CD14-positive monocyte (primary cell): ENCODE data around the gene ZNF195. TPM values are rescaled to one million over a fixed set of nuclear protein-coding genes. Genes with fewer than 3 reads are reported as not detected.
"Not testable (repeated sequence)": the region's sequence is repeated elsewhere in the genome, so short reads cannot be mapped to it uniquely, and the experiment has no call there.

Experiments used
- DNase-seq, 3 donors: peaks; one replicate each; pipeline ENCODE4 v3.0.0-alpha.2; 2011 to 2022
- H2AFZ ChIP-seq: 2 replicates; pipeline ENCODE4 v1.6.0; 2012; ENCODE audit warnings: mild to moderate bottlenecking, low read depth, low read length, inconsistent platforms; ENCODE audit not compliant: insufficient read depth, poor library complexity, severe bottlenecking
- H3K27ac ChIP-seq, 2 donors: 1 replicate in 1 of 2; 2 replicates in 1 of 2; pipeline ENCODE4 v1.5.1; 2012 to 2013; ENCODE audit warnings: low read length in 2 of 2, control low read depth in 1 of 2, inconsistent platforms in 1 of 2, low read depth in 1 of 2, mild to moderate bottlenecking in 1 of 2
- H3K27me3 ChIP-seq, 2 donors: one replicate each; pipeline versions ENCODE4 v1.6.0 to v1.6.1; 2011 to 2013; ENCODE audit warnings: low read length in 2 of 2; ENCODE audit not compliant: control insufficient read depth in 2 of 2, insufficient read depth in 2 of 2
- H3K36me3 ChIP-seq, 2 donors: replicated peaks in 1 of 2; 1 replicate in 1 of 2; 2 replicates in 1 of 2; pipeline versions ENCODE4 v1.5.1 to v1.6.1; 2012 to 2013; ENCODE audit warnings: low read length in 2 of 2, control low read depth in 1 of 2, inconsistent platforms in 1 of 2, mild to moderate bottlenecking in 1 of 2; ENCODE audit not compliant: insufficient read depth in 2 of 2, control insufficient read depth in 1 of 2
- H3K4me1 ChIP-seq, 2 donors: 1 replicate in 1 of 2; 2 replicates in 1 of 2; pipeline versions ENCODE4 v1.5.1 to v1.6.1; 2012 to 2013; ENCODE audit warnings: low read length in 2 of 2, control low read depth in 1 of 2, inconsistent platforms in 1 of 2, mild to moderate bottlenecking in 1 of 2, moderate library complexity in 1 of 2; ENCODE audit not compliant: insufficient read depth in 2 of 2, control insufficient read depth in 1 of 2
- H3K4me2 ChIP-seq: replicated peaks from 2 replicates; pipeline ENCODE3; 2012; ENCODE audit warnings: low read length, moderate library complexity, mild to moderate bottlenecking; ENCODE audit not compliant: poor library complexity, severe bottlenecking; ENCODE audit errors: extremely low read depth
- H3K4me3 ChIP-seq, 3 experiments: fragments of 200-600 bp in 1 of 3; sonication (generic) in 1 of 3; replicated peaks in 1 of 3; 1 replicate in 2 of 3; 2 replicates in 1 of 3; pipeline ENCODE4 v1.5.1; 2011 to 2013; ENCODE audit warnings: low read length in 3 of 3, mild to moderate bottlenecking in 3 of 3, control low read depth in 2 of 3, low read depth in 2 of 3, inconsistent platforms in 1 of 3, moderate library complexity in 1 of 3
- H3K79me2 ChIP-seq: 2 replicates; pipeline ENCODE4 v1.6.0; 2012; ENCODE audit warnings: mild to moderate bottlenecking, control low read depth, inconsistent platforms, low read length, moderate library complexity; ENCODE audit not compliant: insufficient read depth
- H3K9ac ChIP-seq: 2 replicates; pipeline ENCODE4 v1.6.0; 2017; ENCODE audit warnings: low read length, mild to moderate bottlenecking; ENCODE audit not compliant: insufficient read depth, poor library complexity, severe bottlenecking
- H3K9me3 ChIP-seq, 2 donors: replicated peaks in 1 of 2; 1 replicate in 1 of 2; 2 replicates in 1 of 2; pipeline versions ENCODE4 v1.5.1 to v1.6.1; 2012 to 2013; ENCODE audit warnings: low read length in 2 of 2, control low read depth in 1 of 2; ENCODE audit not compliant: control insufficient read depth in 1 of 2, insufficient read depth in 1 of 2
- H4K20me1 ChIP-seq: 2 replicates; pipeline ENCODE4 v1.6.0; 2012; ENCODE audit warnings: mild to moderate bottlenecking, low read length, control low read depth, moderate library complexity; ENCODE audit not compliant: insufficient read depth
- H3K27ac Mint-ChIP-seq, 7 donors: one replicate each; pipeline ENCODE4 v1.8.0; 2020; ENCODE audit warnings: mild to moderate bottlenecking in 7 of 7, mixed read lengths in 7 of 7, moderate library complexity in 6 of 7, inconsistent platforms in 2 of 7
- H3K27me3 Mint-ChIP-seq, 3 donors: one replicate each; pipeline ENCODE4 v1.8.0; 2021 to 2022; ENCODE audit warnings: low read depth in 3 of 3, mild to moderate bottlenecking in 3 of 3, mixed read lengths in 3 of 3, moderate library complexity in 3 of 3, inconsistent platforms in 1 of 3
- H3K36me3 Mint-ChIP-seq, 2 donors: one replicate each; pipeline ENCODE4 v1.8.0; 2020; ENCODE audit warnings: mixed read lengths in 2 of 2, inconsistent platforms in 1 of 2, mild to moderate bottlenecking in 1 of 2
- H3K4me1 Mint-ChIP-seq: one replicate; pipeline ENCODE4 v1.8.0; 2020; ENCODE audit warnings: mild to moderate bottlenecking, mixed read lengths
- H3K4me3 Mint-ChIP-seq, 2 donors: one replicate each; pipeline ENCODE4 v1.8.0; 2020; ENCODE audit warnings: mild to moderate bottlenecking in 2 of 2, mixed read lengths in 2 of 2, moderate library complexity in 1 of 2
- H3K9me3 Mint-ChIP-seq, 7 donors: one replicate each; pipeline ENCODE4 v1.8.0; 2020 to 2022; ENCODE audit warnings: mixed read lengths in 7 of 7, mild to moderate bottlenecking in 6 of 7, moderate library complexity in 6 of 7, inconsistent platforms in 2 of 7
- WGBS: methylation state at CpG from one replicate; pipeline ENCODE4 v1.1.5; 2013; ENCODE audit warnings: missing lambda C conversion rate; ENCODE audit not compliant: insufficient coverage; 5-methylcytosine and 5-hydroxymethylcytosine counted together
- intact Hi-C, 2 donors: fragments of 100-400 bp; cut with micrococcal nuclease; formaldehyde crosslinking; loops; one replicate each; pipeline versions ENCODE4 v1.15.0 to v1.15.1; 2023
- polyA plus RNA-seq, 3 donors: library from polyadenylated mRNA; depleted of rRNA in 1 of 3; unstranded in 2 of 3; stranded (reverse) in 1 of 3; fragments of 300-500 nt in 2 of 3; fragments of >200 nt in 1 of 3; fragmentation: Illumina TruSeq in 2 of 3; gene quantifications; 1 replicate in 2 of 3; 2 replicates in 1 of 3; pipeline ENCODE4 v1.2.3, GENCODE V29; 2012 to 2021

The ZNF195 gene
- polyA plus RNA-seq, 3 donors, result 10.7 to 24.7 (median 13.5) TPM

DNA sequence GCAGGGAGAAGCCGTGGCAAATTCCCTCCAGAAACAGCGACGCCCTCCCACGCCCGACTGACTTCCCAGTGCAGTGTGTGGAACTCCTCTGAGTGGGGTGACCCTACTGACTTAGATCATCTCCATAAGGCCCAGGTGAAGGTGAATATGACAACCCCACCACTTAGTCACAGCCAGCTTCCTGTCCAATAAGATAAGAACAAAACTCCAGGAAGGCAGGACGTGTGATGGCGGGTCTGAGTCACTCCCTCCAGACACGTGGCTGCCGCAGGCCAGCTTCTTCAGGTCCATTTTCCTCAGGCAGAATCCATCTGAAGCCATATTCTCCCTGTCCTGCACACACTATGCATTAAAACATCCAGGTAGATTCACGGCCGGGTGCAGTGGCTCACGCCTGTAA lies 48.9 kb downstream of the ZNF195 start:
- H3K4me3 ChIP-seq, H4K20me1 ChIP-seq, H3K27ac ChIP-seq, H3K4me2 ChIP-seq, H3K36me3 ChIP-seq, DNase-seq, H3K4me1 Mint-ChIP-seq, H3K9ac ChIP-seq, H3K79me2 ChIP-seq, H3K4me3 Mint-ChIP-seq, H3K4me1 ChIP-seq, H2AFZ ChIP-seq, H3K9me3 Mint-ChIP-seq, H3K27me3 ChIP-seq, H3K27ac Mint-ChIP-seq, intact Hi-C loops, H3K9me3 ChIP-seq, H3K36me3 Mint-ChIP-seq, H3K27me3 Mint-ChIP-seq: not testable (repeated sequence)
- WGBS, result no CpG with 5 or more reads among the region's 12 CpGs

DNA sequence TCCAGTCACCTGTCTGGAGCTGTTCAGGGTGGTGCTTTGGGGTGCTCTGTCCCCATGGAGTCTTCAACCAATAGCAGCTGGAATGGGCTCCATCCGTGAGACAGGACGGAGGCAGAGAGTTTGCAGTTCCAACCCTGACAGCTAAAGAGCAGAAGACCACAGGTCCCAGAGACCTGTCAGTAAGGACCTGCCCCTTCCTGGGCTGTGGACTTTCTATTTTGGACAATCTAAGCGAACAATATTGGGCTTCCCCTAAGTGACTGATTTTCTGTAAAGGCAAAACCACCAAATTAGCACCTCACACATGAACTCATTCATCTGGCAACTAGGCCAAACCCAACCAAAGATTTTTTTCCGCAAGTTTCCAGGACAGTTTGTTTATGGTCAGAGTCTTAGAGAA lies 50.4 kb downstream of the ZNF195 start:
- intact Hi-C loops, H3K27me3 ChIP-seq, H3K27ac ChIP-seq, H3K4me1 ChIP-seq, H3K36me3 ChIP-seq, H4K20me1 ChIP-seq, H3K79me2 ChIP-seq, H3K4me3 ChIP-seq, H3K9me3 Mint-ChIP-seq, H3K27me3 Mint-ChIP-seq, H3K4me3 Mint-ChIP-seq, H3K4me1 Mint-ChIP-seq, H3K36me3 Mint-ChIP-seq, H3K27ac Mint-ChIP-seq, DNase-seq, H3K9ac ChIP-seq, H2AFZ ChIP-seq, H3K4me2 ChIP-seq, H3K9me3 ChIP-seq: not testable (repeated sequence)
- WGBS, result no CpG with 5 or more reads among the region's 4 CpGs

DNA sequence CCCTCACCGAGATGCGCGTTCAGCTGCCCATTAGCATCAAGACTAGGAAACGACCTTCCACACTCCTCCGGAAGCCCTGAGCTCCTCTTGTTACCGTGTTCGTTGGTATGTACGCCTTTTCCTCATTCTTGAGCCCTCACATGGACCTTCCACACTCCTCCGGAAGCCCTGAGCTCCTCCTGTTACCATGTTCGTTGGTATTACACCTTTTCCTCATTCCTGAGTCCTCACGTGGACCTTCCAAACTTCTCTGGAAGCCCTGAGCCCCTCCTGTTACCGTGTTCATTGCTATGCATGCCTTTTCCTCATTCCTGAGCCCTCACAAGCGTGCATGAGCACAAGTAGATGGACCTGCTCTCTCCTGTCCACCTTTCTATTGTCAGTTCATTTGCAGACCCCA lies 52.5 kb downstream of the ZNF195 start:
- H3K27me3 ChIP-seq, H2AFZ ChIP-seq, DNase-seq, H3K9me3 Mint-ChIP-seq, H3K4me2 ChIP-seq, H3K27ac Mint-ChIP-seq, H3K36me3 ChIP-seq, H3K27ac ChIP-seq, H3K79me2 ChIP-seq, H3K4me3 Mint-ChIP-seq, H3K9me3 ChIP-seq, H3K36me3 Mint-ChIP-seq, H3K27me3 Mint-ChIP-seq, intact Hi-C loops, H3K9ac ChIP-seq, H3K4me1 Mint-ChIP-seq, H3K4me1 ChIP-seq, H3K4me3 ChIP-seq, H4K20me1 ChIP-seq: not testable (repeated sequence)
- WGBS, result no CpG with 5 or more reads among the region's 13 CpGs

DNA sequence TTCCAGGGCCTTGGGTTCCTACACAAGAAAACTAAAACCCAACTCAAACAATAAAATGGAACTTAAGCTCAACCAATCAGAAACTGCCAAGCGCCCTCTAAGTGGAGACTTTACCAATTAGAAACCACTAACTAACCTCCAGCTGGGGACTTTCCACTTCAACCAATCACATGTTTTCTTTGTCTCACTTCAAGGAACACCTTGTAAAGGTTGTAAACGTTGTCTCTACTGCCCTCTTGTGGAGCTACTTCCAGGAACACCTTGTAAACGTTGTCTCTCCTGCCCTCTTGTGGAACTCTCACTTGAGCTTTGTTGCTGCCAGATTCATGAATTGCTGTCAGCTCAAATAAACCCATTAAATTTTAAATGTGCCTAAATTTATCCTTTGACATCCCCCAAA lies 54.2 kb downstream of the ZNF195 start:
- H3K4me3 Mint-ChIP-seq, H3K79me2 ChIP-seq, H3K9me3 ChIP-seq, H3K27ac ChIP-seq, H3K27me3 ChIP-seq, H3K27me3 Mint-ChIP-seq, H3K4me3 ChIP-seq, H4K20me1 ChIP-seq, DNase-seq, H3K27ac Mint-ChIP-seq, H3K4me2 ChIP-seq, H3K9me3 Mint-ChIP-seq, H3K9ac ChIP-seq, H3K36me3 Mint-ChIP-seq, intact Hi-C loops, H2AFZ ChIP-seq, H3K4me1 ChIP-seq, H3K4me1 Mint-ChIP-seq, H3K36me3 ChIP-seq: not testable (repeated sequence)
- WGBS, result no CpG with 5 or more reads among the region's 3 CpGs
